GM23248 (cell line): ENCODE measurements around the gene JUND.

ENCODE experiments used
- EZH2 ChIP-seq: fragments of 200-600 bp; sonication (generic); IDR thresholded peaks from 2 replicates; pipeline ENCODE4 v1.6.1; 2018; ENCODE audit warnings: antibody characterized with exemption, mild to moderate bottlenecking; ENCODE audit not compliant: insufficient read depth, poor library complexity, severe bottlenecking
- EZH2phosphoT487 ChIP-seq: fragments of 200-600 bp; sonication (generic); IDR thresholded peaks from 2 replicates; pipeline ENCODE4 v1.6.1; 2018; ENCODE audit warnings: antibody characterized with exemption, moderate library complexity, mild to moderate bottlenecking, low read depth; ENCODE audit not compliant: insufficient read depth

- TF ChIP-seq EZH2, result no peak
- no peak for TF ChIP-seq EZH2phosphoT487
These were observed 32.0 kb upstream of the JUND start for GRCh38 chr19:18313398-18313797.
